ENCODE results near the gene GTPBP10. TPM values are rescaled to one million over a fixed set of nuclear protein-coding genes. Genes with fewer than 3 reads are reported as not detected.

GTPBP10 gene, protein sequence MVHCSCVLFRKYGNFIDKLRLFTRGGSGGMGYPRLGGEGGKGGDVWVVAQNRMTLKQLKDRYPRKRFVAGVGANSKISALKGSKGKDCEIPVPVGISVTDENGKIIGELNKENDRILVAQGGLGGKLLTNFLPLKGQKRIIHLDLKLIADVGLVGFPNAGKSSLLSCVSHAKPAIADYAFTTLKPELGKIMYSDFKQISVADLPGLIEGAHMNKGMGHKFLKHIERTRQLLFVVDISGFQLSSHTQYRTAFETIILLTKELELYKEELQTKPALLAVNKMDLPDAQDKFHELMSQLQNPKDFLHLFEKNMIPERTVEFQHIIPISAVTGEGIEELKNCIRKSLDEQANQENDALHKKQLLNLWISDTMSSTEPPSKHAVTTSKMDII
- polyA plus RNA-seq (14.0 to 26.6 TPM (median 17.0 TPM) in 3 replicates), polyA minus RNA-seq (0.46 to 11.9 TPM (median 6.0 TPM) in 3 replicates)
- 15.5 TPM for polyA plus RNA-seq (2011; ENCODE audit: low read depth)
- 14.5 and 27.0 TPM in 2 replicates for polyA plus RNA-seq (2011; cell fraction: cytosol; rRNA removed)
- polyA plus RNA-seq (2011; cell fraction: nucleus; rRNA removed), result 20.3 and 28.4 TPM in 2 replicates
- 13.9 and 20.8 TPM in 2 replicates for polyA plus RNA-seq (2012; ENCODE audit: low replicate concordance)
- polyA minus RNA-seq (2011; cell fraction: cytosol; rRNA and poly(A)+ RNA removed), result 2.7 TPM
- 5.4 and 14.2 TPM in 2 replicates for polyA minus RNA-seq (2011; cell fraction: nucleus; rRNA and poly(A)+ RNA removed)

DNA sequence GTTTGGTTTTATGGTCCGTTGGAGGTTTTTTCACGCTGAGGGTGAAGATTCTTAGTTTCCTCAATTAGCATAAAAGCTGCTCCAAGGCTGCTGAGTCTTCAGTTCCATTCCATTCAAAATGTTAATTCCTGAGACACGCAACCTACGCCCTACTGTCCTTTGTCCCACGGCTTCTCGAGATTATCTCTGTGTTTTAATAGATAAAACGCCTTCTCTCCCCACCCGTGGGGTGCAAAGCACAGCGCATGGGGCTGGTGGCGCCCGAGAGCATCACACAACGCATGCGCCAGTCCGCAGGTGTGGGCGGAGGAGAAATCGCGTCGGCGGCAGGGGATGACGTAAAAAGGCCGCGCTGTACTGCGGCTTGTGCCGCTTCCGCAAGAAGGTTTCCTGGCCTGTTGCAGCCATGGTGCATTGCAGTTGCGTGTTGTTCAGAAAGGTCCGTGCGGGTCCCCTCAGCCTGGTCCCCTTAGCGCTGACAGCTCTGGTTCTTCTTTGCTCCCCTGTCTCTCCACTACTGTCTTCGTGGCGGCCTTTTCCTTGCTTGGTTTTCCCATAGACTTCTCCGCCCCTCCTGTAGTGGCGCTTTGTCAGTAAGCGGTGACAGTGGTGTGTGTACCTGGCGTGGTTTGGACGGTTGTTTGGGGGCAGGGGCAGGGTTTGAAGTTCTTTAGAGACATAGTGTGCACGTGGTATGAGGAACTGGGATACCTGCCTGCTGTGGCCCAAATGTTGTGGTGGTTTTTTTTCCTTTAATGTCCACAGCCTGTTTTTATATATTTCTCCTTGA, at the start of gene GTPBP10:
Gene GTPBP10 (plus strand): TSS at position 381 of the 790 bp plus-strand sequence. CDS start 26 bp downstream, at position 407.
- Histone ChIP-seq H3K9me1 (ENCODE audit: control insufficient read depth, extremely low read depth, insufficient read depth, low read length) (no peaks in the 10 kb centered on the region), H3K9ac (ENCODE audit: control insufficient read depth, extremely low read depth, insufficient read depth, low read length) (peak within 1 kb of the TSS; percentile 96), H3K9me3 (ENCODE audit: control insufficient read depth, low read depth, low read length) (no peaks in the 10 kb centered on the region), H3K4me2 (ENCODE audit: control insufficient read depth, extremely low read depth, insufficient read depth, low read depth, low read length) (peak within 1 kb of the TSS; percentile 97), H3K36me3 (ENCODE audit: control insufficient read depth in 2 of 2, extremely low read depth in 1 of 2, insufficient read depth in 2 of 2, low read length in 2 of 2) (peaks cover 0 to 3% of the 10 kb centered on the region in 2 experiments), H3K4me1 (ENCODE audit: control insufficient read depth, extremely low read depth, insufficient read depth, low read length) (peaks cover 6% of the 10 kb centered on the region), H4K20me1 (ENCODE audit: control insufficient read depth, extremely low read depth, insufficient read depth, low read length) (no peaks in the 10 kb centered on the region), H3K27ac (ENCODE audit: control insufficient read depth, insufficient read depth, low read length) (peak within 1 kb of the TSS; percentile 94), H3K27me3 (ENCODE audit: control insufficient read depth, extremely low read depth, insufficient read depth, low read length) (no peaks in the 10 kb centered on the region), H2AFZ (ENCODE audit: control insufficient read depth, low read length) (peak within 1 kb of the TSS; percentile 99), H3K4me3 (ENCODE audit: control insufficient read depth in 2 of 3, extremely low read depth in 1 of 3, insufficient read depth in 2 of 3, low read depth in 1 of 3, low read length in 3 of 3) (peak within 1 kb of the TSS; percentile 80 to 93 (median 88)), H3K79me2 (ENCODE audit: control insufficient read depth, insufficient read depth, low read length) (peaks cover 47% of the 10 kb centered on the region)
- FAIRE-seq (peak; percentile 74), DNase-seq (ENCODE audit: low read depth, low spot score) (peak; percentile 45)
- dilution Hi-C loops (cut with MboI; ENCODE audit: extremely low pct_ligation_motif_present, low sequenced_read_pairs), result no loop called here
- TF ChIP-seq, protein P1, sequence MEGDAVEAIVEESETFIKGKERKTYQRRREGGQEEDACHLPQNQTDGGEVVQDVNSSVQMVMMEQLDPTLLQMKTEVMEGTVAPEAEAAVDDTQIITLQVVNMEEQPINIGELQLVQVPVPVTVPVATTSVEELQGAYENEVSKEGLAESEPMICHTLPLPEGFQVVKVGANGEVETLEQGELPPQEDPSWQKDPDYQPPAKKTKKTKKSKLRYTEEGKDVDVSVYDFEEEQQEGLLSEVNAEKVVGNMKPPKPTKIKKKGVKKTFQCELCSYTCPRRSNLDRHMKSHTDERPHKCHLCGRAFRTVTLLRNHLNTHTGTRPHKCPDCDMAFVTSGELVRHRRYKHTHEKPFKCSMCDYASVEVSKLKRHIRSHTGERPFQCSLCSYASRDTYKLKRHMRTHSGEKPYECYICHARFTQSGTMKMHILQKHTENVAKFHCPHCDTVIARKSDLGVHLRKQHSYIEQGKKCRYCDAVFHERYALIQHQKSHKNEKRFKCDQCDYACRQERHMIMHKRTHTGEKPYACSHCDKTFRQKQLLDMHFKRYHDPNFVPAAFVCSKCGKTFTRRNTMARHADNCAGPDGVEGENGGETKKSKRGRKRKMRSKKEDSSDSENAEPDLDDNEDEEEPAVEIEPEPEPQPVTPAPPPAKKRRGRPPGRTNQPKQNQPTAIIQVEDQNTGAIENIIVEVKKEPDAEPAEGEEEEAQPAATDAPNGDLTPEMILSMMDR (optimal IDR thresholded peaks at IDR 0.05 in 1 of 3, IDR thresholded peaks at IDR 0.05 in 1 of 3, conservative IDR thresholded peaks at IDR 0.05 in 1 of 3; ENCODE audit: extremely low read depth in 1 of 3, insufficient read depth in 2 of 3, low read length in 3 of 3), result peak; percentile 82 to 90 (median 83)
- no peak for TF ChIP-seq EZH2 (IDR thresholded peaks at IDR 0.05; ENCODE audit: low read length)

DNA sequence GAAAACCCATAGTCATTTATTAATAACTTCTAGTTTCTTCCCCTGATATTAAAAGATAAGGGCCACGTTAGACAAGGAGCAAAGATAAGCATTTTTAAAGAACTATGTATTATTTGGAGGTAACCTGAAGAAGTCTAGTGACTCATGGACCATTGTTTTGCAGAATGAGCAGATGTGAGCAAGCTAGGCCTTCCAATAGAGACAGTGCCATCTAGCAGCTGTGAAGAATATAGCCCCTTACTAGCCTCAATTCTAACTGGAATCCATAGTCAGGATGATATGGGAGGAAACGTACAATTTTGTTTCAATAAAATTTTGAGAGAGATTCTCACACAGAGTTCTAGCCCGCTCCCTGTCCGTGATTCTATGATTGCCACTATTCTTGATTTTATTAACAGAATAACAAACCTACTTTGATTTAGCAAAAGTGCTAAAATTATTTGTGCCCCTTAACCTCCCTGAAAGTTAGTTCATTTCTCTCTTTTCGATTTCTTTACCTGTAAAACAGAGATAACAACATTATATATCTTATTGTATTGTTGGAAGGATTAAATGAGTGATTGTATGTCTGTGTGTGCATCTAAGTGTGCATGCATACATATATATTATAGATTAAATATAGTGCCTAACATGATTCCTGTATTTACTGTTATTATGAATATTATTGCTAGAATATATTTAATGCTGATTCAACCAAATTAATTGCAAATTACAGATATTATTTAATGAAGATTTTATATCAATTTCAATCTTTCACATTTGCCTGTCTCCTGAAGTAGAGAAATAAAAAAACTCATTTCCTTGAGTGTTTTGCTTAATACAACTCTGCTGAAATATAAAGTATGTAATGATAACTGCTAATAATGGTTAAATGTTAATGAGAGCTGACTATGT, 48.1 kb upstream of the GTPBP10 start:
- no peak overlapping the region for H3K4me3 ChIP-seq (ENCODE audit: control insufficient read depth in 2 of 3, extremely low read depth in 1 of 3, insufficient read depth in 2 of 3, low read depth in 1 of 3, low read length in 3 of 3)
- H2AFZ ChIP-seq (ENCODE audit: control insufficient read depth, low read length), result no peak overlapping the region
- H3K79me2 ChIP-seq (ENCODE audit: control insufficient read depth, insufficient read depth, low read length), result no peaks in the 10 kb centered on the region
- no peaks in the 10 kb centered on the region for H3K4me1 ChIP-seq (ENCODE audit: control insufficient read depth, extremely low read depth, insufficient read depth, low read length)
- H3K36me3 ChIP-seq (ENCODE audit: control insufficient read depth in 2 of 2, extremely low read depth in 1 of 2, insufficient read depth in 2 of 2, low read length in 2 of 2), result no peaks in the 10 kb centered on the region
- no peak overlapping the region for H3K27ac ChIP-seq (ENCODE audit: control insufficient read depth, insufficient read depth, low read length)
- dilution Hi-C loops (cut with MboI; ENCODE audit: extremely low pct_ligation_motif_present, low sequenced_read_pairs), result no loop called here
- H4K20me1 ChIP-seq (ENCODE audit: control insufficient read depth, extremely low read depth, insufficient read depth, low read length), result no peaks in the 10 kb centered on the region
- H3K9me3 ChIP-seq (ENCODE audit: control insufficient read depth, low read depth, low read length), result no peaks in the 10 kb centered on the region
- H3K27me3 ChIP-seq (ENCODE audit: control insufficient read depth, extremely low read depth, insufficient read depth, low read length), result no peaks in the 10 kb centered on the region
- DNase-seq (ENCODE audit: low read depth, low spot score), result peak; percentile 7
- FAIRE-seq, result peak; percentile 90
- H3K9me1 ChIP-seq (ENCODE audit: control insufficient read depth, extremely low read depth, insufficient read depth, low read length), result no peaks in the 10 kb centered on the region
- TF ChIP-seq, protein P1 (optimal IDR thresholded peaks at IDR 0.05 in 1 of 3, IDR thresholded peaks at IDR 0.05 in 1 of 3, conservative IDR thresholded peaks at IDR 0.05 in 1 of 3; ENCODE audit: extremely low read depth in 1 of 3, insufficient read depth in 2 of 3, low read length in 3 of 3), result peak; percentile 67 to 75 (median 71)
- no peak for TF ChIP-seq EZH2 (IDR thresholded peaks at IDR 0.05; ENCODE audit: low read length)
- H3K4me2 ChIP-seq (ENCODE audit: control insufficient read depth, extremely low read depth, insufficient read depth, low read depth, low read length), result no peak overlapping the region
- no peak overlapping the region for H3K9ac ChIP-seq (ENCODE audit: control insufficient read depth, extremely low read depth, insufficient read depth, low read length)

Measured in keratinocyte (primary cell).